Liver (tissue), 9 donors: ENCODE measurements around the gene KLHDC7B. TPM values are rescaled to one million over a fixed set of nuclear protein-coding genes. Genes with fewer than 3 reads are reported as not detected.

Experiments used
- DNase-seq: peaks from one replicate; pipeline ENCODE4 v3.0.0-alpha.2; 2017; ENCODE audit warnings: low spot score
- H3K27ac ChIP-seq, 2 donors: one replicate each; pipeline ENCODE4 v1.7.0; 2013; ENCODE audit warnings: inconsistent platforms in 2 of 2, low read length in 2 of 2, control low read depth in 1 of 2, low read depth in 1 of 2, mild to moderate bottlenecking in 1 of 2
- H3K27me3 ChIP-seq, 4 donors: one replicate each; pipeline versions ENCODE4 v1.6.1 to v1.7.0; 2013; ENCODE audit warnings: low read length in 3 of 4, inconsistent platforms in 1 of 4, mild to moderate bottlenecking in 1 of 4, moderate library complexity in 1 of 4; ENCODE audit not compliant: control insufficient read depth in 4 of 4, insufficient read depth in 4 of 4
- H3K36me3 ChIP-seq, 4 donors: one replicate each; pipeline versions ENCODE4 v1.6.1 to v1.7.0; 2013; ENCODE audit warnings: low read length in 3 of 4, mild to moderate bottlenecking in 3 of 4, low read depth in 1 of 4, moderate library complexity in 1 of 4; ENCODE audit not compliant: control insufficient read depth in 4 of 4, insufficient read depth in 3 of 4
- H3K4me1 ChIP-seq, 4 donors: one replicate each; pipeline versions ENCODE4 v1.6.1 to v1.7.0; 2013; ENCODE audit warnings: low read length in 3 of 4, mild to moderate bottlenecking in 3 of 4, moderate library complexity in 1 of 4; ENCODE audit not compliant: control insufficient read depth in 4 of 4, insufficient read depth in 4 of 4
- H3K4me3 ChIP-seq, 3 donors: one replicate each; pipeline versions ENCODE4 v1.6.1 to v1.7.0; 2013; ENCODE audit warnings: low read length in 3 of 3, control low read depth in 1 of 3, low read depth in 1 of 3, mild to moderate bottlenecking in 1 of 3
- H3K9ac ChIP-seq, 2 donors: one replicate each; pipeline ENCODE4 v1.7.0; 2013; ENCODE audit warnings: low read length in 2 of 2, mild to moderate bottlenecking in 2 of 2, moderate library complexity in 2 of 2, control low read depth in 1 of 2, low read depth in 1 of 2
- H3K9me3 ChIP-seq, 4 donors: one replicate each; pipeline versions ENCODE4 v1.6.1 to v1.7.0; 2013; ENCODE audit warnings: low read length in 3 of 4; ENCODE audit not compliant: control insufficient read depth in 4 of 4
- EGR1 ChIP-seq, 2 donors: IDR thresholded peaks; 2 replicates each; pipeline ENCODE4 v1.6.1; 2016 to 2018; ENCODE audit warnings: antibody characterized with exemption in 2 of 2, low read depth in 2 of 2
- FOXA1 ChIP-seq: IDR thresholded peaks from 2 replicates; pipeline ENCODE4 v1.6.1; 2016; ENCODE audit warnings: antibody characterized with exemption
- FOXA2 ChIP-seq: IDR thresholded peaks from 2 replicates; pipeline ENCODE4 v1.6.1; 2016; ENCODE audit warnings: antibody characterized with exemption
- GABPA ChIP-seq, 2 donors: IDR thresholded peaks in 1 of 2; conservative IDR thresholded peaks in 1 of 2; 2 replicates each; pipeline ENCODE4 v1.6.1; 2016; ENCODE audit warnings: antibody characterized with exemption in 2 of 2, mild to moderate bottlenecking in 1 of 2, moderate library complexity in 1 of 2
- HNF4A ChIP-seq, 2 donors: conservative IDR thresholded peaks; 2 replicates each; pipeline ENCODE4 v1.6.1; 2016; ENCODE audit warnings: antibody characterized with exemption in 2 of 2, mild to moderate bottlenecking in 2 of 2
- HNF4G ChIP-seq: IDR thresholded peaks from 2 replicates; pipeline ENCODE4 v1.6.1; 2016; ENCODE audit warnings: antibody characterized with exemption
- JUND ChIP-seq, 2 donors: IDR thresholded peaks; 2 replicates each; pipeline ENCODE4 v1.6.1; 2016; ENCODE audit warnings: antibody characterized with exemption in 2 of 2
- NR2F2 ChIP-seq: IDR thresholded peaks from 2 replicates; pipeline ENCODE4 v1.6.1; 2016; ENCODE audit warnings: antibody characterized with exemption
- RAD21 ChIP-seq, 2 donors: IDR thresholded peaks; 2 replicates each; pipeline ENCODE4 v1.6.1; 2016; ENCODE audit warnings: antibody characterized with exemption in 2 of 2, mild to moderate bottlenecking in 2 of 2
- REST ChIP-seq: IDR thresholded peaks from 2 replicates; pipeline ENCODE4 v1.6.1; 2016; ENCODE audit warnings: antibody characterized with exemption, mild to moderate bottlenecking
- RXRA ChIP-seq, 2 donors: IDR thresholded peaks; 2 replicates each; pipeline ENCODE4 v1.6.1; 2017 to 2018; ENCODE audit warnings: antibody characterized with exemption in 2 of 2, mild to moderate bottlenecking in 1 of 2
- SP1 ChIP-seq: IDR thresholded peaks from 2 replicates; pipeline ENCODE4 v1.6.1; 2018; ENCODE audit warnings: antibody characterized with exemption, mild to moderate bottlenecking
- TAF1 ChIP-seq: conservative IDR thresholded peaks from 2 replicates; pipeline ENCODE4 v1.6.1; 2016; ENCODE audit warnings: antibody characterized with exemption, mild to moderate bottlenecking
- YY1 ChIP-seq: IDR thresholded peaks from 2 replicates; pipeline ENCODE4 v1.6.1; 2016; ENCODE audit warnings: antibody characterized with exemption, mild to moderate bottlenecking
- ZBTB33 ChIP-seq: IDR thresholded peaks from 2 replicates; pipeline ENCODE4 v1.6.1; 2016; ENCODE audit warnings: antibody characterized with exemption
- WGBS: extraction: QIAGEN DNeasy Blood & Tissue Kit; methylation state at CpG from one replicate; pipeline ENCODE4 v1.1.7; 2013; 5-methylcytosine and 5-hydroxymethylcytosine counted together
- polyA plus RNA-seq, 2 donors: library from polyadenylated mRNA; stranded (reverse) in 1 of 2; unstranded in 1 of 2; fragments of 200-250 nt in 1 of 2; fragments of >200 nt in 1 of 2; fragmentation: Nextera tagmentation in 1 of 2; extraction: Ambion mirVana in 1 of 2; gene quantifications; one replicate each; pipeline versions ENCODE4 v1.2.1 to v1.2.3, GENCODE V29; 2013 to 2015
- total RNA-seq, 2 donors: library from RNA; depleted of rRNA; stranded (reverse); fragments of >200 nt; gene quantifications; one replicate each; pipeline ENCODE4 v1.2.3, GENCODE V29; 2014
- TF ChIP-seq, protein P1 (sequence below): IDR thresholded peaks from 2 replicates; pipeline ENCODE4 v1.6.1; 2016; ENCODE audit warnings: antibody characterized with exemption
- TF ChIP-seq, protein P2 (sequence below): IDR thresholded peaks from 2 replicates; pipeline ENCODE4 v1.6.1; 2016; ENCODE audit warnings: antibody characterized with exemption
- TF ChIP-seq, protein P3 (sequence below): fragments of 150-350 bp; IDR thresholded peaks from 2 replicates; pipeline ENCODE4 v1.5.1; 2017; ENCODE audit warnings: improper control_type of control experiment, low read depth, low read length; ENCODE audit not compliant: missing input control
- donor health status: healthy.
- donor health status: healthy.
- donor health status: healthy.
- donor health status: healthy.
- donor health status: healthy.

KLHDC7B gene
- total and polyA plus RNA-seq, 4 donors: 0.08 to 0.16 (median 0.08) TPM; not detected in 1

DNA sequence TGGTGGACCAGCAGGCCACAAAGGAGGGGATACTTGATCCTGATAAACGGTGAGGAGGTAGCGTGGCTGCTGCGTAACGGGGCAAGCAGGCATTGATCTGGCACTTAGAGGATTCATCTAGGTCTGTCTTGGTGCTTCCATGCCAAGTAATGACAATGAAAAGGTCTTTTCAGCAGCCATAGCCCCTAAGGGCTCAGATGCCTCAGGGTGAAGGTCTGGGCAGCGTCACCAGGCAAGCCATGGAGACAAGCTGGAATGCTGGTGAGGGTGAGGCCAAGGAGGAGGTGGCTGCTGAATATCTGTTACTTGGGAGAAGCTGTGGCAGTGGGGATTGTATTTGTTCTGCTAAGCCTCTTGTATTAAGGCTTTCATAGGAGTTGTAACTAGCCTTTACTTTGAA is 41.7 kb downstream of the KLHDC7B start:
- TF ChIP-seq TAF1 (no peak), GABPA (IDR thresholded peaks at IDR 0.05 in 1 of 2, conservative IDR thresholded peaks at IDR 0.05 in 1 of 2) (no peak), NR2F2 (no peak), EGR1 (IDR thresholded peaks at IDR 0.05; ENCODE audit: low read depth in 2 of 2) (no peak), FOXA2 (no peak), RAD21 (IDR thresholded peaks at IDR 0.05) (no peak), RXRA (IDR thresholded peaks at IDR 0.05) (no peak), HNF4G (no peak)
- TF ChIP-seq, protein P1, sequence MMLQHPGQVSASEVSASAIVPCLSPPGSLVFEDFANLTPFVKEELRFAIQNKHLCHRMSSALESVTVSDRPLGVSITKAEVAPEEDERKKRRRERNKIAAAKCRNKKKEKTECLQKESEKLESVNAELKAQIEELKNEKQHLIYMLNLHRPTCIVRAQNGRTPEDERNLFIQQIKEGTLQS: no peak
- TF ChIP-seq, protein P2, sequence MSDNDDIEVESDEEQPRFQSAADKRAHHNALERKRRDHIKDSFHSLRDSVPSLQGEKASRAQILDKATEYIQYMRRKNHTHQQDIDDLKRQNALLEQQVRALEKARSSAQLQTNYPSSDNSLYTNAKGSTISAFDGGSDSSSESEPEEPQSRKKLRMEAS: no peak
- TF ChIP-seq, protein P3, sequence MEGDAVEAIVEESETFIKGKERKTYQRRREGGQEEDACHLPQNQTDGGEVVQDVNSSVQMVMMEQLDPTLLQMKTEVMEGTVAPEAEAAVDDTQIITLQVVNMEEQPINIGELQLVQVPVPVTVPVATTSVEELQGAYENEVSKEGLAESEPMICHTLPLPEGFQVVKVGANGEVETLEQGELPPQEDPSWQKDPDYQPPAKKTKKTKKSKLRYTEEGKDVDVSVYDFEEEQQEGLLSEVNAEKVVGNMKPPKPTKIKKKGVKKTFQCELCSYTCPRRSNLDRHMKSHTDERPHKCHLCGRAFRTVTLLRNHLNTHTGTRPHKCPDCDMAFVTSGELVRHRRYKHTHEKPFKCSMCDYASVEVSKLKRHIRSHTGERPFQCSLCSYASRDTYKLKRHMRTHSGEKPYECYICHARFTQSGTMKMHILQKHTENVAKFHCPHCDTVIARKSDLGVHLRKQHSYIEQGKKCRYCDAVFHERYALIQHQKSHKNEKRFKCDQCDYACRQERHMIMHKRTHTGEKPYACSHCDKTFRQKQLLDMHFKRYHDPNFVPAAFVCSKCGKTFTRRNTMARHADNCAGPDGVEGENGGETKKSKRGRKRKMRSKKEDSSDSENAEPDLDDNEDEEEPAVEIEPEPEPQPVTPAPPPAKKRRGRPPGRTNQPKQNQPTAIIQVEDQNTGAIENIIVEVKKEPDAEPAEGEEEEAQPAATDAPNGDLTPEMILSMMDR: no peak
- no peaks in the 10 kb centered on the region for H3K27me3 ChIP-seq
- no peak overlapping the region for H3K9ac ChIP-seq
- H3K36me3 ChIP-seq: no peaks in the 10 kb centered on the region
- H3K27ac ChIP-seq: no peak overlapping the region
- DNase-seq: no peak
- H3K4me1 ChIP-seq: peaks cover 0 to 8% (median 7%) of the 10 kb centered on the region in 4 donors
- H3K4me3 ChIP-seq: no peak overlapping the region
- H3K9me3 ChIP-seq: no peaks in the 10 kb centered on the region
- 96% methylated on average over 5 of the region's 5 CpGs for WGBS

DNA sequence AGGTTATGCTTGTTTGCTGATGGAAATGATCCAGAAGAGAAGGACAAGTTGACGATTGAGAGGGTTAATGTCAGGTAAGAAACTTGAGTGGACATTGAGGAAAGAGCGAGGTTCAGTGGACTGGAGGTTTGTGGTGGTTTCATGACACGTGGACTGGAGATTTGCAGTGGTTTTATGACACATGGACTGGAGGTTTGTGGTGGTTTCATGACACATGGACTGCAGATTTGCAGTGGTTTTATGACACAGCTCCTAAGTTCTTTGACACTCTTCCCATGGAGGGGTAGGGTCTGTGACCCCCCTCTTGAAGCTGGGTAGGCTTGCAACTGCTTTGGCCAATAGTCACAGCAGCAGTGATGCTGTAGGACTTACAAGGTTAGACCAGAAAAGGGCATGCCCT is 49.5 kb downstream of the KLHDC7B start:
- Histone ChIP-seq H3K27me3 (no peaks in the 10 kb centered on the region), H3K9me3 (no peaks in the 10 kb centered on the region), H3K36me3 (no peaks in the 10 kb centered on the region), H3K4me1 (peaks cover 0 to 3% (median under 1%) of the 10 kb centered on the region in 4 donors), H3K27ac (no peak overlapping the region), H3K4me3 (no peak overlapping the region), H3K9ac (no peak overlapping the region)
- no peak for DNase-seq
- TF ChIP-seq HNF4A (conservative IDR thresholded peaks at IDR 0.05) (no peak), ZBTB33 (no peak), RAD21 (IDR thresholded peaks at IDR 0.05) (no peak), FOXA1 (no peak), YY1 (no peak), JUND (IDR thresholded peaks at IDR 0.05) (no peak), FOXA2 (no peak), GABPA (IDR thresholded peaks at IDR 0.05 in 1 of 2, conservative IDR thresholded peaks at IDR 0.05 in 1 of 2) (no peak), REST (no peak), EGR1 (IDR thresholded peaks at IDR 0.05; ENCODE audit: low read depth in 2 of 2) (no peak), RXRA (IDR thresholded peaks at IDR 0.05) (no peak), NR2F2 (no peak), HNF4G (no peak), SP1 (no peak), TAF1 (no peak)
- TF ChIP-seq, protein P1: no peak
- TF ChIP-seq, protein P3: no peak
- TF ChIP-seq, protein P2: no peak
- 94% methylated on average over 3 of the region's 3 CpGs for WGBS
